K562 (cell line): Measurements from ENCODE around the gene CACNG5. TPM values are rescaled to one million over a fixed set of nuclear protein-coding genes. Genes with fewer than 3 reads are reported as not detected.

ENCODE experiments used
- ATAC-seq: fragments of 200-7000 bp; cut with Tn5 transposase; 3 replicates; pipeline ENCODE4 v1.9.1; 2020; ENCODE audit warnings: moderate library complexity
- BruUV-seq: library from RNA; stranded (reverse); fragments of 400-500 nt; replicated peaks from 2 replicates; lab custom pipeline; 2021; lab: Mats Ljungman, UMichigan
- CTCF ChIA-PET: fragments of 300-600 bp; formaldehyde crosslinking; extraction: SDS; loops from one replicate; lab custom pipeline; 2021; ENCODE audit warnings: low intra/inter-chr PET ratio; lab: Yijun Ruan, JAX
- POLR2A ChIA-PET: fragments of 300-600, 350-650 bp; sonication (Branson Sonifier 250); formaldehyde crosslinking; extraction: SDS; loops from one replicate; lab custom pipeline; 2021; ENCODE audit warnings: antibody characterized with exemption, inconsistent platforms; lab: Yijun Ruan, JAX
- DNase-seq, 4 experiments: peaks; one replicate each; pipeline versions ENCODE4 v3.0.0 to v3.0.0-alpha.2; 2011 to 2018; ENCODE audit warnings: low spot score in 3 of 4, mixed read lengths in 3 of 4; ENCODE audit errors: extremely low read depth in 1 of 4
- FAIRE-seq: peaks from 2 replicates; lab custom pipeline; 2011; peaks lifted over from hg19 to GRCh38; lab: Jason Lieb, UNC
- H2AFZ ChIP-seq: 2 replicates; pipeline ENCODE4 v1.6.0; 2011; ENCODE audit warnings: low read depth, low read length, control low read depth, inconsistent platforms
- H3K27ac ChIP-seq: fragments of 200-600 bp; 3 replicates; pipeline ENCODE4 v1.8.0; 2011; ENCODE audit warnings: low read depth, mild to moderate bottlenecking, control low read depth, inconsistent platforms, low read length, moderate library complexity, mixed read lengths; ENCODE audit errors: extremely low read depth
- H3K27me3 ChIP-seq, 2 experiments: fragments of 300-600 bp in 1 of 2; 2 replicates in 1 of 2; 3 replicates in 1 of 2; pipeline versions ENCODE4 v1.6.0 to v1.8.0; 2011; ENCODE audit warnings: inconsistent platforms in 2 of 2, low read length in 2 of 2, mild to moderate bottlenecking in 1 of 2, mixed read lengths in 1 of 2, moderate library complexity in 1 of 2; ENCODE audit not compliant: control insufficient read depth in 2 of 2, insufficient read depth in 2 of 2
- H3K36me3 ChIP-seq: fragments of 300-600 bp; 3 replicates; pipeline ENCODE4 v1.8.0; 2011; ENCODE audit warnings: mild to moderate bottlenecking, low read length, inconsistent platforms; ENCODE audit not compliant: control insufficient read depth, insufficient read depth
- H3K4me1 ChIP-seq, 2 experiments: fragments of 200-600 bp in 1 of 2; replicated peaks in 1 of 2; 2 replicates in 1 of 2; 3 replicates in 1 of 2; pipeline versions ENCODE4 v1.5.1 to v1.8.0; 2011; ENCODE audit warnings: inconsistent platforms in 2 of 2, low read length in 2 of 2, mild to moderate bottlenecking in 1 of 2, mixed read lengths in 1 of 2, moderate library complexity in 1 of 2; ENCODE audit not compliant: control insufficient read depth in 2 of 2, insufficient read depth in 2 of 2
- H3K4me2 ChIP-seq: 2 replicates; pipeline ENCODE4 v1.6.1; 2011; ENCODE audit warnings: low read length, control low read depth, inconsistent platforms, mixed read lengths; ENCODE audit not compliant: insufficient read depth
- H3K4me3 ChIP-seq: fragments of 200-600 bp; sonication (generic), shearing (Covaris generic); 2 replicates; pipeline ENCODE4 v1.5.1; 2016; ENCODE audit warnings: control low read depth, inconsistent platforms
- H3K79me2 ChIP-seq: fragments of 200-600 bp; 3 replicates; pipeline ENCODE4 v1.8.0; 2011; ENCODE audit warnings: low read length, inconsistent platforms; ENCODE audit not compliant: control insufficient read depth, insufficient read depth
- H3K9ac ChIP-seq, 2 experiments: 2 replicates each; pipeline versions ENCODE4 v1.6.0 to v1.6.1; 2011; ENCODE audit warnings: low read depth in 2 of 2, low read length in 2 of 2, control low read depth in 1 of 2, inconsistent platforms in 1 of 2, mild to moderate bottlenecking in 1 of 2, mixed read lengths in 1 of 2; ENCODE audit not compliant: insufficient read depth in 1 of 2
- H3K9me1 ChIP-seq: one replicate; pipeline ENCODE4 v1.6.0; 2011; ENCODE audit warnings: inconsistent platforms, mild to moderate bottlenecking, low read length, moderate library complexity; ENCODE audit not compliant: control insufficient read depth, insufficient read depth
- H3K9me3 ChIP-seq: replicated peaks from 2 replicates; pipeline ENCODE4 v1.5.1; 2011; ENCODE audit warnings: low read depth, low read length, inconsistent platforms; ENCODE audit not compliant: control insufficient read depth, insufficient read depth
- H4K20me1 ChIP-seq: replicated peaks from 2 replicates; pipeline ENCODE4 v1.6.1; 2011; ENCODE audit warnings: low read length, inconsistent platforms, mixed read lengths; ENCODE audit not compliant: control insufficient read depth, insufficient read depth
- ARNT ChIP-seq, 2 experiments: fragments of 450-650 bp; IDR thresholded peaks; 2 replicates each; pipeline ENCODE4 v1.6.1; 2016; ENCODE audit warnings: mild to moderate bottlenecking in 1 of 2
- CREBBP ChIP-seq: IDR thresholded peaks from one replicate; pipeline ENCODE4 v1.6.1; 2012; ENCODE audit warnings: low read depth, mild to moderate bottlenecking, control low read depth, inconsistent platforms, low read length
- ELF2 ChIP-seq: fragments of 250-450 bp; sonication (Bioruptor Pico); IDR thresholded peaks from 2 replicates; pipeline ENCODE4 v1.5.0; 2021; ENCODE audit warnings: mild to moderate bottlenecking
- HNRNPL ChIP-seq: fragments of 200-400 bp; formaldehyde crosslinking; IDR thresholded peaks from 2 replicates; pipeline ENCODE4 v1.6.1; 2017; ENCODE audit warnings: low read depth, mild to moderate bottlenecking, low read length
- KAT2B ChIP-seq: IDR thresholded peaks from one replicate; pipeline ENCODE4 v1.6.1; 2012; ENCODE audit warnings: low read depth, mild to moderate bottlenecking, control low read depth, inconsistent platforms, low read length, moderate library complexity
- KDM1A ChIP-seq, 2 experiments: fragments of 450-650 bp; IDR thresholded peaks; 2 replicates each; pipeline ENCODE4 v1.6.1; 2016; ENCODE audit warnings: mild to moderate bottlenecking in 2 of 2
- MIER1 ChIP-seq: fragments of 450-650 bp; IDR thresholded peaks from 2 replicates; pipeline ENCODE4 v1.6.1; 2016; ENCODE audit warnings: antibody characterized with exemption, mild to moderate bottlenecking, low read depth
- POLR2H ChIP-seq: IDR thresholded peaks from 2 replicates; pipeline ENCODE4 v1.6.1; 2016; ENCODE audit warnings: missing genetic modification characterization, low read depth, mild to moderate bottlenecking, control low read depth, missing compliant biosample characterization, moderate library complexity
- SNAPC5 ChIP-seq: fragments of 250-450 bp; sonication (Bioruptor Pico); IDR thresholded peaks from 2 replicates; pipeline ENCODE4 v1.8.0; 2021; ENCODE audit warnings: moderate library complexity, mild to moderate bottlenecking, inconsistent platforms
- SREBF2 ChIP-seq: sonication (generic); formaldehyde crosslinking; IDR thresholded peaks from 2 replicates; pipeline ENCODE4 v1.4.0; 2020; ENCODE audit warnings: mild to moderate bottlenecking, missing genetic modification reagents
- THRB ChIP-seq: fragments of 450-650 bp; formaldehyde crosslinking; conservative IDR thresholded peaks from 2 replicates; pipeline ENCODE4 v1.4.0; 2022; ENCODE audit warnings: mild to moderate bottlenecking, missing genetic modification characterization
- ZNF354B ChIP-seq: fragments of 250-450 bp; sonication (Bioruptor Pico); IDR thresholded peaks from 2 replicates; pipeline ENCODE4 v1.4.0; 2020
- WGBS: fragments of 100-300 bp; shearing (Covaris generic); methylation state at CpG from one replicate; pipeline ENCODE4 v1.1.6; 2016; ENCODE audit warnings: low coverage, mixed read lengths; ENCODE audit not compliant: insufficient coverage; ENCODE audit errors: missing lambda C conversion rate; 5-methylcytosine and 5-hydroxymethylcytosine counted together
- in situ Hi-C: fragments of 300-500 bp; cut with MboI; formaldehyde crosslinking; loops from 4 replicates; pipeline ENCODE4 v1.15.0; 2018; ENCODE audit warnings: inconsistent platforms, mixed read lengths
- intact Hi-C: fragments of 100-400 bp; cut with micrococcal nuclease; formaldehyde crosslinking; loops from 2 replicates; pipeline ENCODE4 v1.14.2; 2022
- polyA plus RNA-seq, 8 experiments: library from polyadenylated mRNA; depleted of rRNA in 4 of 8; stranded (reverse) in 5 of 8; unstranded in 3 of 8; fragments of >200 nt; fragmentation: Nextera tagmentation in 2 of 8; fragmentation: Illumina TruSeq in 1 of 8; extraction: Ambion mirVana in 2 of 8; extraction: Trizol in 1 of 8; gene quantifications; 2 replicates each; pipeline versions ENCODE4 v1.2.1 to v1.2.3, GENCODE V29; 2011 to 2014; ENCODE audit warnings: inconsistent platforms in 1 of 8, missing spikeins in 1 of 8
- total RNA-seq, 7 experiments: library from RNA; depleted of rRNA in 6 of 7; stranded (reverse); fragments of >200 nt in 6 of 7; fragmentation: Illumina TruSeq in 2 of 7; extraction: Trizol in 2 of 7; gene quantifications; 2 replicates each; pipeline versions ENCODE4 v1.2.1 to v1.2.3, GENCODE V29; 2011 to 2021; ENCODE audit warnings: low replicate concordance in 1 of 7
- TF ChIP-seq, protein P1 (sequence below): fragments of 450-650 bp; IDR thresholded peaks from 2 replicates; pipeline ENCODE4 v1.6.1; 2018; ENCODE audit warnings: mild to moderate bottlenecking, low read depth; ENCODE audit not compliant: partially characterized antibody
- TF ChIP-seq, protein P2 (sequence below), 3 experiments: IDR thresholded peaks in 2 of 3; conservative IDR thresholded peaks in 1 of 3; 2 replicates each; pipeline ENCODE4 v1.5.1; 2011 to 2012; ENCODE audit warnings: low read length in 3 of 3, mild to moderate bottlenecking in 3 of 3, control low read depth in 2 of 3, improper control_type of control experiment in 1 of 3, inconsistent platforms in 1 of 3, low read depth in 1 of 3, mixed read lengths in 1 of 3, moderate library complexity in 1 of 3; ENCODE audit not compliant: insufficient read depth in 2 of 3

CACNG5 gene
- total and polyA plus RNA-seq, 9 of the 15 experiments (the other 6 are each of a cell fraction or from before 2014, with no cell fraction given) = not detected

GRCh38 chr17:66829883-66830282, 5.0 kb upstream of the CACNG5 start:
- BruUV-seq = no TSS peak
- FAIRE-seq = no peak
- no peak; the same call in 2 of the 3 replicates for ATAC-seq
- TF ChIP-seq HNRNPL (no peak), MIER1 (0 out of 2 replicates have a peak, but pooled peaks have one; percentile 44), POLR2H (no peak), ELF2 (no peak), SNAPC5 (CRISPR knock-in tag) (no peak), SREBF2 (CRISPR knock-in tag) (no peak), KAT2B (no peak), KDM1A (IDR thresholded peaks at IDR 0.05) (no peak), CREBBP (no peak), THRB (CRISPR knock-in tag) (no peak), ARNT (IDR thresholded peaks at IDR 0.05) (no peak), ZNF354B (CRISPR knock-in tag) (no peak)
- TF ChIP-seq, protein P1, sequence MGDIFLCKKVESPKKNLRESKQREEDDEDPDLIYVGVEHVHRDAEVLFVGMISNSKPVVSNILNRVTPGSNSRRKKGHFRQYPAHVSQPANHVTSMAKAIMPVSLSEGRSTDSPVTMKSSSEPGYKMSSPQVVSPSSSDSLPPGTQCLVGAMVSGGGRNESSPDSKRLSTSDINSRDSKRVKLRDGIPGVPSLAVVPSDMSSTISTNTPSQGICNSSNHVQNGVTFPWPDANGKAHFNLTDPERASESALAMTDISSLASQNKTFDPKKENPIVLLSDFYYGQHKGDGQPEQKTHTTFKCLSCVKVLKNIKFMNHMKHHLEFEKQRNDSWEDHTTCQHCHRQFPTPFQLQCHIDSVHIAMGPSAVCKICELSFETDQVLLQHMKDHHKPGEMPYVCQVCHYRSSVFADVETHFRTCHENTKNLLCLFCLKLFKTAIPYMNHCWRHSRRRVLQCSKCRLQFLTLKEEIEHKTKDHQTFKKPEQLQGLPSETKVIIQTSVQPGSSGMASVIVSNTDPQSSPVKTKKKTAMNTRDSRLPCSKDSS = no peak
- TF ChIP-seq, protein P2, sequence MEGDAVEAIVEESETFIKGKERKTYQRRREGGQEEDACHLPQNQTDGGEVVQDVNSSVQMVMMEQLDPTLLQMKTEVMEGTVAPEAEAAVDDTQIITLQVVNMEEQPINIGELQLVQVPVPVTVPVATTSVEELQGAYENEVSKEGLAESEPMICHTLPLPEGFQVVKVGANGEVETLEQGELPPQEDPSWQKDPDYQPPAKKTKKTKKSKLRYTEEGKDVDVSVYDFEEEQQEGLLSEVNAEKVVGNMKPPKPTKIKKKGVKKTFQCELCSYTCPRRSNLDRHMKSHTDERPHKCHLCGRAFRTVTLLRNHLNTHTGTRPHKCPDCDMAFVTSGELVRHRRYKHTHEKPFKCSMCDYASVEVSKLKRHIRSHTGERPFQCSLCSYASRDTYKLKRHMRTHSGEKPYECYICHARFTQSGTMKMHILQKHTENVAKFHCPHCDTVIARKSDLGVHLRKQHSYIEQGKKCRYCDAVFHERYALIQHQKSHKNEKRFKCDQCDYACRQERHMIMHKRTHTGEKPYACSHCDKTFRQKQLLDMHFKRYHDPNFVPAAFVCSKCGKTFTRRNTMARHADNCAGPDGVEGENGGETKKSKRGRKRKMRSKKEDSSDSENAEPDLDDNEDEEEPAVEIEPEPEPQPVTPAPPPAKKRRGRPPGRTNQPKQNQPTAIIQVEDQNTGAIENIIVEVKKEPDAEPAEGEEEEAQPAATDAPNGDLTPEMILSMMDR (IDR thresholded peaks at IDR 0.05 in 2 of 3, conservative IDR thresholded peaks at IDR 0.05 in 1 of 3; ENCODE audit: insufficient read depth in 2 of 3, low read depth in 1 of 3, low read length in 3 of 3) = no peak

More at GRCh38 chr17:66829883-66830282, 5.0 kb upstream of the CACNG5 start:
- Histone ChIP-seq H3K27ac (no peak overlapping the region), H3K9me3 (no peaks in the 10 kb centered on the region), H2AFZ (no peak overlapping the region), H3K4me1 (peaks cover 0 to 4% of the 10 kb centered on the region in 2 experiments; a peak in 2 of 5 replicates), H3K4me2 (no peak overlapping the region), H3K79me2 (no peaks in the 10 kb centered on the region), H3K9ac (no peak overlapping the region), H3K36me3 (no peaks in the 10 kb centered on the region), H4K20me1 (peaks cover 10% of the 10 kb centered on the region), H3K27me3 (peaks cover 3 to 50% of the 10 kb centered on the region in 2 experiments; a peak in 4 of 5 replicates), H3K4me3 (no peak overlapping the region), H3K9me1 (no peaks in the 10 kb centered on the region)
- in situ Hi-C loops = no loop called here
- DNase-seq = no peak
- ChIA-PET CTCF (no interaction called here), POLR2A (no interaction called here)
- WGBS = 14% methylated on average over 9 of the region's 10 CpGs
- intact Hi-C loops = no loop called here
